Stromal cell of bone marrow (primary cell): ENCODE measurements around the gene MRPL42.
"Not testable (repeated sequence)": the region's sequence is repeated elsewhere in the genome, so short reads cannot be mapped to it uniquely, and the experiment has no call there.

Source experiments
- DNase-seq: peaks from one replicate; pipeline ENCODE4 v3.0.0-alpha.2; 2012; ENCODE audit warnings: low read depth

MRPL42 gene

GRCh38 chr12:93549174-93549573 lies 81.9 kb downstream of the MRPL42 start:
- no peak for DNase-seq

DNA sequence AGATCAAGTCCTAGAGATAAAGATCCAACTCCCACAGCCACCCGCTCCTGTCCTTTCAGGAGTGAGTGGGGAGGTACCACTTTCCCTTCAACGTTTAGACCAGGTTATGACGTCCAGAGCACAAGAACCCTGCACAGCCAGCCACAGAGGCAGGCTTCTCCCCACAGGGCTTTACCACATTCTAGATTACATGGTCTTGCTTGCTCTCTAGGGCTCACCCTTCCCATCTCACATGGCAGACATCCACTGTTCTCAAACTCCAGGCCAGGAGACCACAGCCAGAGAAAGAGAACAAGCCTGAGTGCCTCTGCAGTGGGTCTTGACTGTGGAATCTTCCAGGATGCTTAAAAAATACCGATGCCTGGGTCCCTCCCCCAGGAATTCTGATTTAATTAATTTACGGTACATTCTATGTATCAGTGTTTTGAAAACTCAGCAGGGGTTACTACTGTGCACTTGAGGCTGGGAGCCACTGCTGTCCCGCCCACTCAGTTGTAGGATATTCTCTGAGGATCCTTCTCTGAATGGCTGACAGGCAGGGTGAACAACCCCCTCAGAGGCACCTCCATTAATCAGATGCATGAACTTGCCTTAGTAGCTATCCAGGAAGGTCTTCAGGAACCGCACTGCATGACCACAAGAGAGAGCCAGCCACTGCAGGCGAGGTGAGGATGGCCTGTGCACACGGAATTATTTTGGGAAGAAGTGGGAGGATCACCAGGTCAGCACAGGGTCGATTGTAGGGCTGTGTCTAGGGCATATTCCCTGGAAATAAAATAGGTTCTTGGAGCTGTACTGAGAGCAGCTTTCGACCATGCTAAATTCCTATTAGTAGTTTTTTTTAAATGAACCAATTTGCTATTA lies 83.7 kb downstream of the MRPL42 start:
- DNase-seq, result no peak

DNA sequence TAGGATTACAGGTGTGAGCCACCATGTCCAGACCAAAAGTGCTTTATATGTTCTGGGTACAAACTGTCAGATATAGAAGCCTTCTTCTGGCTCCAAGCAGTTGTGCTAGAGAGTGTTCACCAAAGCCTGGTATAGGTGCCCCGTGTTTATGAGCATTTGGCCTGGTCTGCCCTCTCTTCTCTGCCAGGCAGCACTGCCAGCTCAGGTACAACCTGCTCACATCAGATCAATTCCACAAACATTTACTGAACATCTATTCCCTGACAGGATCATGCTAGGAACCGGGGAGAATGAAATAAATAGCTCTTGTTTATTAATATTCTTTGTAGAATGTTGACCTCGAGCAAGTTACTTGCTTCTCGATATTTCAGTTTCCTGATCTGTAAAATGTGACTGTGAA lies 85.1 kb downstream of the MRPL42 start:
- no peak for DNase-seq

DNA sequence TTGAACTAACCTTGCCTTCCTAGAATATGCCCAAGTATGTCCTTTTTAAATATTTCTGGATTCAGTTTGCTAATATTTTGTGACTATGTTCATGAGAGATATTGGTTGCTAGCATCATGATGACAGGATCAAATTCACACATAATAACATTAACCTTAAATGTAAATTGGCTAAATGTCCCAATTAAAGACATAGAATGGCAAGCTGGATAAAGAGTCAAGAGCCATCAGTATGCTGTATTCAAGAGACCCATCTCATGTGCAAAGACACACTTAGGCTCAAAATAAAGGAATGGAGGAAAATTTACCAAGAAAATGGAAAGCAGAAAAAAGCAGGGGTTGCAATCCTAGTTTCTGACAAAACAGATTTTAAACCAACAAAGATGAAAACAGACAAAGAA lies 90.6 kb downstream of the MRPL42 start:
- not testable (repeated sequence) for DNase-seq

DNA sequence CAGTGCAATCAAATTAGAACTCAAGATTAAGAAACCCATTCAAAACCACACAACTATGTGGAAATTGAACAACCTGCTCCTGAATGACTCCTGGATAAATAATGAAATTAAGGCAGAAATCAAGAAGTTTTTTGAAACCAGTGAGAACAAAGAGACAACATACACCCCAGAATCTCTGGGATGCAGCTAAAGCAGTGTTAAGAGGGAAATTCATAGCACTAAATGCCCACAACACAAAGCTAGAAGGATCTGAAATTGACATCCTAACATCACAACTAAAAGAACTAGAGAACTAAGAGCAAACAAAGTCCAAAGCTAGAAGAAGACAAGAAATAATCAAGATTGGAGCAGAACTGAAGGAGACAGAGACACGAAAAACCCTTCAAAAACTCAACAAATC lies 91.4 kb downstream of the MRPL42 start:
- DNase-seq, result not testable (repeated sequence)

DNA sequence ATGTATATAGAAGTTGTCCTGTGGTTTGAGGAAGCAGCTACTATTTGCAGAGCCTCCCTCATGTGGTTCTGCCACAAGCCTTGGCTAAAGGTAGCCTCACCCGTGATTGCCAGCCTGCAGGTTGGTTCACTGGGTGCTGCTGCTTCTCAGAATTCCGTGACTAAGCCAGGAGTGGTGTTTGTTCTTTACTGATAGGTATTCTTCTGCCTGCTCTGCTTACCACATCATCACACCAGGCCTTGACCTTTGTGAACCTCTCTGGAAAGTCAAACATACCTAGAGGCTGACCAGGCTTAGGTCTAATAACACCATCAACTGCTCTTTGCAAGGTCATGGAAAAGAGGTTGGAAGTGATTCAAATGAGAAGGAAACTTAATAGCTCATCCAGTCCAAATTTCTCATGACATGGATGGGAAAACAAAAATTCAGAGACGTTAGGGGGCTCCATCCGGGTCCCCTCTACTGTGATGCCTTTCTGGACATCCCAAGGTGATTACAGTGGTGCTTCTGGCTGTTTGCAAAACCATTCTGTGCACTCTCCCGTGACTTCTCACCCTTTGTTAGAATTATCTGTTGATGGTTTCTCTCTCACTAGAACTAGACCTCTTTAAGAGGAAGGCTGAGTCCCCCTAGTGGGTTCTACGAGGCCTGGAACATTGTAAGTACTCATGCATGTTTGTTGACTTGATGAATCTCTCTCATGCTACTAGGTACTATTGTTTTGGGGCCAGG lies 96.7 kb downstream of the MRPL42 start:
- no peak for DNase-seq

DNA sequence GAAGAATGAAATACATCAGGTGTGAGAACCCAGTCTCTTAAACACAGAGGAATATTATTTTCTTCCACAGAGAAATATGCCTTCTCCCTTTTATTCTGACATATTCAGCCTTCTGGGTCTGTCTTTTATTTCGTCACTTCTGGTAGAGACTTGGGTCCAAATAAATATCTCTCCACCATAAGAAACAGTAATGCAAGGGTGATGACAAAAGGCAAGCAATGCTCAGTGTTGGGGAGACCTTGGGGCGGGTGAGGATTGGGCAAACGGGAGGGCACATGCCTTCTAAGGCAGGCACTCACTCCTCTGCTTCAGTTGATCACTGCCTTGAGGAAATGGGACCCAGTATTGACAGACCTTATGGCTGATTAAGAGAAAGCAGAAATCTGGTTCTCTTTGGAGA lies 98.4 kb downstream of the MRPL42 start:
- no peak for DNase-seq
